GM18517 (cell line): ENCODE results near the gene DIP2A.
A peak's percentile ranks its signal among the peaks of the same experiment; 100 is the strongest.

Experiments
- ATAC-seq: cut with Tn5 transposase; IDR thresholded peaks from one replicate; pipeline ENCODE4 v1.9.1; 2021; ENCODE audit warnings: mild to moderate bottlenecking, moderate library complexity; ENCODE audit not compliant: unreplicated experiment

The DIP2A gene, protein sequence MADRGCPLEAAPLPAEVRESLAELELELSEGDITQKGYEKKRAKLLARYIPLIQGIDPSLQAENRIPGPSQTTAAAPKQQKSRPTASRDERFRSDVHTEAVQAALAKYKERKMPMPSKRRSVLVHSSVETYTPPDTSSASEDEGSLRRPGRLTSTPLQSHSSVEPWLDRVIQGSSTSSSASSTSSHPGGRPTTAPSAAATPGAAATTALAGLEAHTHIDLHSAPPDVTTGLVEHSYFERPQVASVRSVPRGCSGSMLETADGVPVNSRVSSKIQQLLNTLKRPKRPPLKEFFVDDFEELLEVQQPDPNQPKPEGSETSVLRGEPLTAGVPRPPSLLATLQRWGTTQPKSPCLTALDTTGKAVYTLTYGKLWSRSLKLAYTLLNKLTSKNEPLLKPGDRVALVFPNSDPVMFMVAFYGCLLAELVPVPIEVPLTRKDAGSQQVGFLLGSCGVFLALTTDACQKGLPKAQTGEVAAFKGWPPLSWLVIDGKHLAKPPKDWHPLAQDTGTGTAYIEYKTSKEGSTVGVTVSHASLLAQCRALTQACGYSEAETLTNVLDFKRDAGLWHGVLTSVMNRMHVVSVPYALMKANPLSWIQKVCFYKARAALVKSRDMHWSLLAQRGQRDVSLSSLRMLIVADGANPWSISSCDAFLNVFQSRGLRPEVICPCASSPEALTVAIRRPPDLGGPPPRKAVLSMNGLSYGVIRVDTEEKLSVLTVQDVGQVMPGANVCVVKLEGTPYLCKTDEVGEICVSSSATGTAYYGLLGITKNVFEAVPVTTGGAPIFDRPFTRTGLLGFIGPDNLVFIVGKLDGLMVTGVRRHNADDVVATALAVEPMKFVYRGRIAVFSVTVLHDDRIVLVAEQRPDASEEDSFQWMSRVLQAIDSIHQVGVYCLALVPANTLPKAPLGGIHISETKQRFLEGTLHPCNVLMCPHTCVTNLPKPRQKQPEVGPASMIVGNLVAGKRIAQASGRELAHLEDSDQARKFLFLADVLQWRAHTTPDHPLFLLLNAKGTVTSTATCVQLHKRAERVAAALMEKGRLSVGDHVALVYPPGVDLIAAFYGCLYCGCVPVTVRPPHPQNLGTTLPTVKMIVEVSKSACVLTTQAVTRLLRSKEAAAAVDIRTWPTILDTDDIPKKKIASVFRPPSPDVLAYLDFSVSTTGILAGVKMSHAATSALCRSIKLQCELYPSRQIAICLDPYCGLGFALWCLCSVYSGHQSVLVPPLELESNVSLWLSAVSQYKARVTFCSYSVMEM (N-terminal part only)

DNA sequence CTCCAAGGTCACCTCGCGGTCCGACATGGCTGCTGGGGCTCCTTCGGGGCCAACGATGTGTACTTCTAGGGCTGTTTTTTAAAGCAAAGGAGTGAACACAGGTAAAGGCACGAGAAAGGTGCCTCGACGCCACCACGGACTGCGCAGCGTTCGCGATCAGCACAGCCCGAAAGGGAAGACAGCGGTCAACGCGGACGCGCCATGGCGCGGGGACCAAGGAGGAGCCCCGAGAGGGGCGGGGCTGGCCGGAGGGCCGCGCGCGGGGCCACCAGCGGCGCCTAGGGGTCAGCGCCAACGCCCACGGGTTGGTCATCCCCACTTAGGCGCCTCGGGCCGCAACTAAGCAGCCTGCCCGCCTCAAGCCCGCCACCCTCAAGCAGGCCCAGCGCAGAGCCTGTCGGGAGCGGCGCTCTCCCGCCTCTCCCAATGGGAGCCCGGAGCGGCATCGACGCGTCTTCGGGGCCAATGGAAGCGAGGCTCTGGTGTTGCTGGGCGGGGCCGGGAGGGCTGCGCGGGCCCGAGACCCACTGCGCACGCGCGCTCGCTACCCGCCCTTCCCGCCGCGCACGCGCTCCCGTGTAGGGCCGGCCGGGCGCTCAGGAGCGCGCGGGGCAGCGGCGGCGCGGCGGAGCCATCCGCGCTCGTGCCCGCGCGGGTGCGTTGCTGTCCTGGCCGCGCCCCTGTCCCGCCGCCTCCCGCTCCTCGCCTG lies at the start of gene DIP2A:
DIP2A (plus strand) TSS at position 577 of the 709 bp plus-strand sequence. CDS start 241 bp downstream, outside the sequence.
- ATAC-seq, result peak; percentile 84

DNA sequence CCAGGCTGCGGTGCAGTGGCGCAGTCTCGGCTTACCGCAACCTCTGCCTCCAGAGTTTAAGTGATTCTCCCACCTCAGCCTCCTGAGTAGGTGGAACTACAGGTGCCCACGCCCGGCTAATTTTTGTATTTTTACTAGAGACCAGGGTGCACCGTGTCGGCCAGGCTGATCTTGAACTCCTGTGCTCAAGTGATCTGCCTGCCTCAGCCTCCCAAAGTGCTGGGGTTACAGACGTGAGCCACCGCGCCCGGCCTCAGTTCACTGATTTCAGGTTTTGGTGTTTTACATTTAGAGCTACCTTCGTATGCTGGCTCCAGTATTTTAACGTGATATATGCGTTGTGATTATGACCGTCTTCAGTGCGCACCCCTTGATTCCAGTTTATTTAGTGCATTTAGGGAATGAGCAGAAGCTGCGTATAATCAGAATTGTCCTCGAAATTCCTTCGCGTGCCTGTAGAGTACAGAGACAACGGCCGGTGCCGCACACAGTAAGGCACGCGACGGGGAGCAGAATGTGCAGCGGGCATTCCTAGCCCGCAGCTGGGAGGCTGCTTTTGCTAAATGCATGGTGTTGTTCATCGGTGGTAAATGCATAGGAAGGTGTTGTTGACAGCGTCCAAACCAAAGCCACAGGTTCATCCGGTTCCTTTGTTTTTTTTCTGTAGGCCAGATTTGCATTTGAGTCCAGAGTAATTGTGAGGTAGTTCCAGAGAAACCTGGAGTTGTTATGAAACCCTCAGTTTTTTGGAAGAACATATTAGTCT lies 48.9 kb upstream of the DIP2A start:
- ATAC-seq, result no peak

DNA sequence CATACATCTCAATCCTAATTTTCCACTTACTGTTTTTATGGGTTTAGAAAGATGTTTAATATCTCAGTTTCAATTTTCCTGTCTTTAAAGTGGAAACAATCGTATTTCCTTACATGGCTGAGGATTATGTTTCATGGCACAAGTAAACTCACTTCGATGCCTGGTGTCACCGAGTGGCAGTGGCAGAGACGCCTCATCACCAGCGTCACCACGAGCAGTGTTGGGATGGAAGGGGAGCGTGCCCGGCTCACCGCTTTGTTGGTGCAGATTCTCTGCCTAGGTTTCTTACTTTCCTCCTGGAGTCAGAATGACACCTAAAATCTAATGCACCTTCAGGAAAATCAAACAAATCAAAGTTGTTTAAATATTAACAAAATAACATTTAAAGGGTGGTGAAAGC lies 48.2 kb upstream of the DIP2A start:
- no peak for ATAC-seq

DNA sequence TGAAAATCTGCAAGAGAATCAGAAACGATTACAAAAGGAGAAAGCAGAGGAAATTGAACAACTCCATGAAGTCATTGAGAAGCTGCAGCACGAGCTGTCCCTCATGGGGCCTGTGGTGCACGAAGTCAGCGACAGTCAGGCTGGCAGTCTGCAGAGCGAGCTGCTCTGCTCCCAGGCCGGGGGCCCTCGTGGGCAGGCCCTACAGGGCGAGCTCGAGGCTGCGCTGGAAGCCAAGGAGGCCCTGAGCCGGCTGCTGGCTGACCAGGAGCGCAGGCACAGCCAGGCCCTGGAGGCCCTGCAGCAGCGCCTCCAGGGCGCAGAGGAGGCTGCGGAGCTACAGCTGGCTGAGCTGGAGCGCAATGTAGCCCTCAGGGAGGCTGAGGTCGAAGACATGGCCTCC lies 47.5 kb upstream of the DIP2A start:
- no peak for ATAC-seq

DNA sequence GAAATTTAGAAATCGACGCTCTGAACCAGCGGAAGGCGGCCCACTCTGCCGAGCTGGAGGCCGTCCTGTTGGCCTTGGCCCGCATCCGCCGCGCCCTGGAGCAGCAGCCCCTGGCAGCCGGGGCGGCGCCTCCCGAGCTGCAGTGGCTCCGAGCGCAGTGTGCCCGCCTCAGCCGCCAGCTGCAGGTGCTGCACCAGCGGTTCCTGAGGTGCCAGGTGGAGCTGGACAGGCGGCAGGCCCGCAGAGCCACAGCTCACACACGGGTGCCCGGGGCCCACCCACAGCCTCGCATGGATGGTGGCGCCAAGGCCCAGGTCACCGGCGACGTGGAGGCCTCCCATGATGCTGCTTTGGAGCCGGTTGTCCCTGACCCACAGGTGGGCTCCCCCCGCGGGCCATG lies 47.0 kb upstream of the DIP2A start:
- ATAC-seq, result no peak

DNA sequence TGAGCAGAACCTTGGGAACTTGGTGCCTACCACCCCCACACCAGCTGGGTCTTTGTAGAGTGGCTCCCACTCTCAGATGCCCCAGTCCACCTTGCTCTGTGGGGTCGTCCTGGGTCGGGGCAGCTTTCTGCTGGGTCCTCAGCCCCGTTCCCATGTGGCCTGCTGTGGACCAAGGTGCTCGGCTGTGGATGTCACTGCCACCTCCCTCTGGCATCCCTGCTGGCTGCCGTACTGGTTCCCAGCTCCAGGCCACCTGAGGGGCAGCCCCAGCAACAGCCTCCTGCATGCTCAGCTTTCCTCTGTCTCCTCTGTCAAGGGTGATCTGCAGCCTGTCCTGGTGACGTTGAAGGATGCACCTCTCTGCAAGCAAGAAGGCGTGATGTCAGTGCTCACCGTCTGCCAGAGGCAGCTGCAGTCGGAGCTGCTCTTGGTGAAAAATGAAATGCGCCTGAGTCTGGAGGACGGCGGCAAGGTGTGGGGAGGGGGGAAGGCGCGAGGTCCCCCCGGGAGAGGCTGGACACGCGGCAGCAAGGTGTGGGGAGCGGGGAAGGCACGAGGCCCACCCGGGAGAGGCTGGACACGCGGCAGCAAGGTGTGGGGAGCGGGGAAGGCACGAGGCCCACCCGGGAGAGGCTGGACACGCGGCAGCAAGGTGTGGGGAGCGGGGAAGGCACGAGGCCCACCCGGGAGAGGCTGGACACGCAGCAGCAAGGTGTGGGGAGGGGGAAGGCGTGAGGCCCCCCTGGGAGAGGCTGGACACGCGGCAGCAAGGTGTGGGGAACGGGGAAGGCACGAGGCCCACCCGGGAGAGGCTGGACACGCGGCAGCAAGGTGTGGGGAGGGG lies 45.9 kb upstream of the DIP2A start:
- no peak for ATAC-seq

DNA sequence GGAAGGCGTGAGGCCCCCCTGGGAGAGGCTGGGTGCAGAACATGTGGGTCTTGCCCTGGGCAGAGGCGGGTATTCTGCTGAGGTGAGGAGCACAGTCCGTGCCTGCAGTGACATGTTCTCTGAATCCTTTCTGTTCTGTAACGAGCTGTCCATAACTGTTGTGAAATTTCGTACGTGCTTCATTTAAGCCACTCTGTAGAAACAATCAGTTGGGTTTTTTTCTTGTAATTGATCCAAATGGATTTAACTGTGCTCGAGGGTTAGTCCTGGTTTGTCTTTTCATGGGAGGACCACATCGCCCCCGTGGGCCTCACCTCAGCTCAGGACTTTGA lies 45.4 kb upstream of the DIP2A start:
- no peak for ATAC-seq

DNA sequence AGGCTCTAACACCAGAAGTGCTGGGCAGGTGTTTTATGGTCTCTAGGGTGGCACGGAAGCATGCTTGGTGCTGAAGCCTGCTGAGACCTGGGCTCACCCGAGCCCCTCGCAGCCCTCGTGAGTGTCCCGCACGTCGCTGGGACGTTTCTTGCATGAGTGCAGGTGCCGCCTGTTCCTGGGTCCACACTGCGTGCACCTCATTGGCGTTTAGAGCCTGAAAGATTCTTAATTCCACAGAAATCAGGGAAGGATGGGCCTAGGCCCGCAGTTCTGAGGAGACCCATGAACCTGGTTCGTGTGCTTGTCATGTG lies 43.8 kb upstream of the DIP2A start:
- ATAC-seq, result no peak

DNA sequence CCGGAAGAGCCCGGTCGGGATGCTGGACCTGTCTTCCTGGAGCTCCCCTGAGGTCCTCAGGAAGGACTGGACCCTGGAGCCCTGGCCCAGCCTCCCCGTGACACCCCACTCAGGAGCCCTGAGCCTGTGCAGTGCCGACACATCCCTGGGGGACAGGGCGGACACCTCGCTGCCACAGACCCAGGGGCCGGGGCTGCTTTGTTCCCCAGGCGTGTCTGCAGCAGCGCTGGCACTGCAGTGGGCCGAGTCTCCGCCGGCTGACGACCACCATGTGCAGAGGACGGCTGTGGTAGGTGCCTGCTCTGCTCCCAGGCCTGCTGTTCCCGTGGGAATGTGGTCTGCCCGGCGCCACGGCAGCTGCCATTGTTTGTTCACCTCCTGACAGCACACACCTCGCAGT lies 42.1 kb upstream of the DIP2A start:
- ATAC-seq, result no peak

DNA sequence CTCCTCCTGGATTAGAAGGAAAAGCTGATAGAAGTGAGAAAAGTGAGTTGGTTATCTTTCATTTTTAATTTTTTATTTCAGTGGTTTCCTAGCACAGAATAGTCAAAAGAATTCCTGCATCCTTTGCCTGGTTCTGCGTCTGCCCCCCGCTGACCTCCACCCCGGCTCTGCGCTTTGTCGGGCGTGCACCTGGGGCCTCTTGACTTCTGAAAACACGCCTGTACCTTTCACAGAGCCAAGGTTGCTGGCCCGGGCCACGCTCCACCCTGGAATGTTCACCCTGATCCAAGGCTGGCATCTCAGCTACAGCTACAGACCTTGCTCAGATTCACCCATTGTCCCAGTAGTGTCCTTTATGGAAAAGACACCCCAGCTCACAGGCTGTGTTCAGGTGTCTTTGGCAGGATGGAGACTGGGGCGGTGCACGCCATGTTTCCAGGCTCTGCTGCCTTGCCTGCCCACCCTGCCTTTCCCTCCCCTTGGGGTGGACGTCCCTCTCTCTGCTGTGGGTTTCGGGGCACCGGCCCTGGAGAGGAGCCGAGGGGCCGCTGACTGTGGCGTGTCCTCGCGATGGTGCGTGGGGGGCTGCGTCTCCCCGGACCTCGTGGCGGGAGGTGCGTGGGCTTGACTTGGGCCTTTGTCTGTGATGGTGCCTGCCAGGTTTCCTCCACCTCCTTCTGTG lies 40.3 kb upstream of the DIP2A start:
- ATAC-seq, result no peak

DNA sequence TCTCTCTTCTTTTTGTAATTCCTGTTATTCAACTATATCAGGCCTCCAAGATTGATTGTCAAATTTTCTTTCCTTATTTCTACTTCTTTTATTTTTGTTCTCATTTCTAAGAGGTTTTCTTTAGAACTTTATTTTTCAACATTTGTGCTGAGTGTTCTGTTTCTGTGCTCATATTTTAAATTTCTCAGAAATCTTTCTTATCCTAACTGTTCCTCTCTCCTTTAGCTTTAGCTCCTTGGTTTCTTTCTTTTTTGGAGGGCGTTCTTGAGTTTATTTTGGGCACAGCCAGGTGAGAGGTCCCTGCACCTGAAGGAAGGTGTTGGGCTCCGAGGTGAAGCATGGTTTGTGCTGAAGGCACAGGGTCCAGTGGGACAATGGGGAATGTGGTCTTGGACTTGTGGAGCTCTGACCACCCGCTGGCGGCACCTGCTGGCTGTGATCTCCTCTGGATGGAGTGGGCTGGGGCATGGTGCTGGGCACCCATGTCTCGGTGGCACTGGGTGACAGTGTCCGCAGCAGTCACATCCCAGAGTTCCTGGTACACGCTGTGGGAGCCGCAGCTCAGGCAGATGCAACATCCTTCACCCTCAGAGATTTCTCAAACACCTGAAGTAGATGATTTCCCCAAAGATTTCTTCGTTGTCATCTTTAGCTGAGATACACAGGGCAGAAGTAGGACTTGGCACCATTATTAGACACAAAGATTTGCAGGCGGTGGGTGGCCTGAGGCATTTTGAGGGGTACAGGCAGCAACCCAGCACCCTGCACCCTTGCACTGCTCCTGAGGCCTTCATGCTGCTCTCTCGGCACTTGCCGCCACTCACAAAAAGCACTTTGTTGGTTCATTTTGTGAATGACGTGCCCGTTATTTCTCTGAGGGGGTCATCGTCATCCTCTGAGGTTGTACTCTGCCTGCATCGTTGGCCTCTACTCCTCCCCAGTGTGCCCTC lies 38.2 kb upstream of the DIP2A start:
- no peak for ATAC-seq

DNA sequence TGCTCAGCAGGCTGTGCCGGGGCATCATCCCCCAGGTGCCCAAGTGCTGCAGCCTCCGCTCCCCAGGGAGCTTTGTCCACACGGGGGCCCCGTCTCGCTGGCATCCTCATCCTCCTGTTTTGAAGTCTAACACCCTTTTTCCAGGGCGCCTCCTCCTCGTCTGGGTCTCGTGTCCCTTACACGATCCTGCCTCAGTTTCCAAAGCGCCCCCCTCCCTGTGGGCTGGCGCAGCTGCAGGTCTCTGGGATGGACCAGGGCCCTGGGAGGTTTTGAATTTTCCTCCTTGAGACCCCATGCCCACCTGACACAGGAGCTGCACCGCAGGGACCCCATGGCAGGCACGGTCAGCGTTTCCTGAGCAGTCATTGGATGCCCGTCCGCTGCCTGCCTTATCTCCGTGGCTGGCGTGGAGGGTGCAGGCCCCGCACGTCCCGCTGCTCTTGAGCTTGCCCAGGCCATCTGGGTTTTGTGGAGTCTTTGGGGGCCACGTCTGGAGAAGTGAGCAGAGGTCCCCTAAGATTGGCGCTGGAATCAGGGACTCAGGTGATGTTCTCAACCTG lies 37.4 kb upstream of the DIP2A start:
- no peak for ATAC-seq

DNA sequence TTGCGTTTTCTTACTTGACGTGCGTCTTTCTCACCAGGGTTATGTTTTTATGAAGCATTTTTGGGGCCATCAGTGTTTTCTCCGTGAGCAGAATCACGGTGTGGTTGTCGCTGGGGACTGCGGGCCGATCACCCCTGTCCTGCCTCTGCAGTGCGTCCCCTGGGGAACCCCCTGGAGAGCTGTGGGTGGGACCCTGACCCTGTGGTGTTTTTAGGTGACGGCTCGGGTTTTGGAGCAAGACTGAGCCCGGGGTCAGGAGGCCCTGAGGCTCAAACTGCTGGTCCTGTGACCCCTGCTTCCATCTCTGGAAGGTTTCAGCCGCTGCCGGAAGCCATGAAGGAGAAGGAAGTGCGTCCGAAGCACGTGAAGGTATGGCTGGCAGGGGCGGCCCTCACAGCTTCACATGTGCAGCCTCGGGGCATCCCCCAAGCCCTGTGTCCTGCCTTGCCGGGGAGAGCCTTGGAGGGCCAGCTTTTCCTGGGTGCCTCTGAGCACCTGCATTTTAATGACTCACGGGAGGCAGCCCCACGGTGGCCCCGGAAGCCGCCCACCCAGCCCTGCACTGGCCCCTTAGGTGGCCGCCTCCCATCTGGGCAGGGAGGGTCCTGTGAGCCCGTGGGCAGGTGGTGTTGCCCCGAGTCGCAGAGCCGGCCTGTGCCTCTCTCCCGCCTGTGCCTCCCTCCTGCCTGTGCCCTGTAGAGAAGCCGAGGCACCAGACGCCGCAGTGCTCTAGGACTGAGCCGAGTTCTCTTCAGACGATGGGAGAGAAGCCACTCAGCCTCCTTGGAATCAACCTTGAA lies 36.7 kb upstream of the DIP2A start:
- ATAC-seq, result no peak

DNA sequence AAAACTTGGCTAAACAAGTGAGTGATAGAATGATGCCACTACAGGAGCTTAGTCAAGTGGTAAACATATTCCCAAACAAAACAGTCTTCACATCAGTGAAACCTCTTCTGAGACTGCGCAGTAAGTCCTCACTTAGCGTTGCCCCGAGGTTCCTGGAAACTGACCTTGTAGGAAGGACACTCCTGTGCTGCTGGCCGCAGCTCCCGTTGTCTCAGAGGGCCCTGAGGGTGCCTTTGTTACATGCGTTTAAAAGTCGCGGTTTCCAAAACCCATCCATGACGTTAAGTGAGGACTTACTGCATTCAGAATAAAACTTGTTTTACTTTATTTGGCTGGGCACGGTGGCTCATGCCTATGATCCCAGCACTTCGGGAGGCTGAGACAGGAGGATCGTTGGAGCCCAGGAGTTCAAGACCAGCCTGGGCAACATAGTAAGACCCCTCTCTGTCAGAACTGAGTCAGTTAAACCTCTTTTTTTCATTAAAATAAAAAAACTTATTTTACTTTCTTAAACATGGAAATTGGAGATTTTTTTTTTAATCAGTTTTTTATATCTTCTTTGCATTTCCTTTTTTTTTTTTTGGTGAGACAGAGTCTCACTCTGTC lies 36.0 kb upstream of the DIP2A start:
- no peak for ATAC-seq

DNA sequence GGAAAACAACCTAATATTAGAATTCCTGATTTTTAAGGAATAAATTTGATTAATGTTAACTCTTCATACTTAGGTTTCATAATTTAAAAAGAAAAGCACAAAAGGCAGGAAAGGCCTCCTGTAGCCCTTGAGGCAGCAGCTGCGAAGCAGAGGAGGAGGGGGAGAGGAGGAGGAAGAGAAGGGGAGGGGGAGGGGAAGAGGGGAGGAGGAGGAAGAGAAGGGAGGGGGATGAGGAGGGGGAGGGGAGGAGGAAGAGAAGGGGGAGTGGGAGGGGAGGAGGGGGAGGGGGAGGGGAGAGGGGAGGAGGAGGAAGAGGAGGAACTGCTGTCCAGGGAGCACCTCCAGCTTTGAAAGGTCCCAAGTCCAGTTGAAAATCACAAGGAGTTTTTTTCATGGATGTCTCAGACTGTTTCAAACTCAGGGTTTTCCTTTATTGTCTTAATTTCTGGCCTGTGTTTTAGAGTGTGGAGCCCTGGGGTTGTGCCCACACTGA lies 35.1 kb upstream of the DIP2A start:
- no peak for ATAC-seq

DNA sequence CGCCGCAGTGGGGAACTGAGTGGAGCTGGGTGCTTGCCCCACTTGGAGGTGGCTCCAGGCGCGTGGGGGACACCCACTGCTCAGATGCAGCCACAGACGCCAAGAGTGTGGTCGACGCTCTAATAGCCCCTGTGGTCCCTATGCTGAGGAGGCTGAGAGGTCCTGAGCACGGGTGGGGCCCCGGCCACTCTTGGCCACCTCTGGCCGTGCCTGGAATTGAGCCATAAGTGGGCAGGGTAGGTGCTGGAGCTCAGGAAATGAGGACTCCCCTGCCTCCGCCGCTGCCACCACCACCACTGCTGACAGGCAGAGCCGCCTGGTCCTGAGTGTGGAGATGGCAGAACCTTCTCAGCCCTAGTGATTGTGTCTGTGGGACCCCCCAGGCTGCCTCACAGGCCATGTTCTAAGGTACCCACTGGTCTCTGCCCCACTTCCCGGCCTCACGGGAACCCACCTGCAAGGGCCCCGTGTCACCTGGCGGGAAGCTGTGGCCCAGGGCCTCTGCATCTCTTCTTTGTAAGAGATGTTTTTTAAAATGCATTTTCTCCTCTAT lies 34.6 kb upstream of the DIP2A start:
- no peak for ATAC-seq
